WTC11 (cell line): ENCODE results near the gene ZNF609. TPM values are rescaled to one million over a fixed set of nuclear protein-coding genes. Genes with fewer than 3 reads are reported as not detected.

ENCODE experiments used
- ATAC-seq: fragments of 200-7000 bp; cut with Tn5 transposase; 2 replicates; pipeline ENCODE4 v1.10.0; 2021; ENCODE audit warnings: mild to moderate bottlenecking, moderate library complexity
- CTCF ChIA-PET: fragments of 300-600 bp; sonication (Branson Sonifier 250); formaldehyde crosslinking; loops from one replicate; lab custom pipeline; 2021; ENCODE audit warnings: antibody characterized with exemption; lab: Charles Lee
- POLR2A ChIA-PET: fragments of 350-600 bp; sonication (Branson Sonifier 250); formaldehyde crosslinking; loops from one replicate; lab custom pipeline; 2021; ENCODE audit warnings: antibody characterized with exemption; lab: Charles Lee
- DNase-seq: peaks from one replicate; pipeline ENCODE4 v3.0.0; 2021; ENCODE audit warnings: low spot score
- H3K27ac Mint-ChIP-seq: 2 replicates; pipeline ENCODE4 v1.8.0; 2021; ENCODE audit warnings: mixed read lengths
- H3K27me3 Mint-ChIP-seq: 2 replicates; pipeline ENCODE4 v1.8.0; 2021; ENCODE audit warnings: low read depth, mild to moderate bottlenecking, moderate library complexity, mixed read lengths
- H3K36me3 Mint-ChIP-seq: 2 replicates; pipeline ENCODE4 v1.8.0; 2021; ENCODE audit warnings: mixed read lengths
- H3K4me1 Mint-ChIP-seq: 2 replicates; pipeline ENCODE4 v1.8.0; 2022; ENCODE audit warnings: mixed read lengths
- H3K4me3 Mint-ChIP-seq: 2 replicates; pipeline ENCODE4 v1.8.0; 2021; ENCODE audit warnings: mild to moderate bottlenecking, moderate library complexity, mixed read lengths
- H3K9me3 Mint-ChIP-seq: 2 replicates; pipeline ENCODE4 v1.8.0; 2021; ENCODE audit warnings: mixed read lengths
- ATF1 ChIP-seq: sonication (generic); formaldehyde crosslinking; IDR thresholded peaks from 2 replicates; pipeline ENCODE4 v1.8.1; 2023; ENCODE audit warnings: mild to moderate bottlenecking, moderate library complexity, missing genetic modification reagents
- CBFB ChIP-seq: sonication (generic); formaldehyde crosslinking; IDR thresholded peaks from 2 replicates; pipeline ENCODE4 v1.8.1; 2022; ENCODE audit warnings: mild to moderate bottlenecking, low read depth, missing genetic modification reagents
- ESRRA ChIP-seq: sonication (generic); formaldehyde crosslinking; IDR thresholded peaks from 2 replicates; pipeline ENCODE4 v1.8.1; 2022; ENCODE audit warnings: mild to moderate bottlenecking, missing genetic modification reagents, borderline replicate concordance
- FOXK1 ChIP-seq: sonication (generic); formaldehyde crosslinking; IDR thresholded peaks from 2 replicates; pipeline ENCODE4 v1.8.0; 2022; ENCODE audit warnings: mild to moderate bottlenecking, moderate library complexity, missing genetic modification reagents
- GABPB1 ChIP-seq: sonication (generic); formaldehyde crosslinking; IDR thresholded peaks from 2 replicates; pipeline ENCODE4 v1.8.1; 2023; ENCODE audit warnings: mild to moderate bottlenecking, missing genetic modification reagents
- IRF2 ChIP-seq: sonication (generic); formaldehyde crosslinking; IDR thresholded peaks from 2 replicates; pipeline ENCODE4 v1.8.0; 2022; ENCODE audit warnings: low read depth, missing genetic modification reagents, borderline replicate concordance
- MXD4 ChIP-seq: fragments of 250-450 bp; sonication (Bioruptor Pico); IDR thresholded peaks from 2 replicates; pipeline ENCODE4 v1.8.0; 2021; ENCODE audit warnings: mild to moderate bottlenecking, moderate library complexity, borderline replicate concordance
- NFE2L1 ChIP-seq: sonication (generic); formaldehyde crosslinking; IDR thresholded peaks from 2 replicates; pipeline ENCODE4 v1.8.1; 2023; ENCODE audit warnings: missing genetic modification reagents
- RELA ChIP-seq: sonication (generic); formaldehyde crosslinking; IDR thresholded peaks from 2 replicates; pipeline ENCODE4 v1.8.1; 2022; ENCODE audit warnings: missing genetic modification reagents, mild to moderate bottlenecking, borderline replicate concordance
- SMAD3 ChIP-seq: sonication (generic); formaldehyde crosslinking; IDR thresholded peaks from 2 replicates; pipeline ENCODE4 v1.8.0; 2022; ENCODE audit warnings: missing genetic modification reagents, mild to moderate bottlenecking, borderline replicate concordance
- TEAD4 ChIP-seq: sonication (generic); formaldehyde crosslinking; IDR thresholded peaks from 2 replicates; pipeline ENCODE4 v1.8.0; 2022; ENCODE audit warnings: mild to moderate bottlenecking, missing genetic modification reagents
- ZNF317 ChIP-seq: sonication (generic); formaldehyde crosslinking; IDR thresholded peaks from 2 replicates; pipeline ENCODE4 v1.8.1; 2023; ENCODE audit warnings: low read depth, mild to moderate bottlenecking, moderate library complexity, missing genetic modification reagents, borderline replicate concordance
- total RNA-seq: library from RNA; stranded (reverse); gene quantifications from 3 replicates; pipeline ENCODE4 v1.2.3, GENCODE V29; 2021
- TF ChIP-seq, protein P1 (sequence below): sonication (generic); formaldehyde crosslinking; conservative IDR thresholded peaks from 2 replicates; pipeline ENCODE4 v1.8.1; 2023; ENCODE audit warnings: mild to moderate bottlenecking, low read depth, missing genetic modification reagents, moderate library complexity
- TF ChIP-seq, protein P2 (sequence below): sonication (generic); formaldehyde crosslinking; IDR thresholded peaks from 2 replicates; pipeline ENCODE4 v1.8.1; 2022; ENCODE audit warnings: mild to moderate bottlenecking, missing genetic modification reagents, moderate library complexity, borderline replicate concordance
- TF ChIP-seq, protein P3 (sequence below): sonication (generic); formaldehyde crosslinking; IDR thresholded peaks from 2 replicates; pipeline ENCODE4 v1.8.1; 2023; ENCODE audit warnings: mild to moderate bottlenecking, missing genetic modification reagents
- TF ChIP-seq, protein P4 (sequence below): fragments of 250-450 bp; sonication (Bioruptor Pico); IDR thresholded peaks from 2 replicates; pipeline ENCODE4 v2.1.2; 2022; ENCODE audit warnings: mild to moderate bottlenecking, moderate library complexity
- TF ChIP-seq, protein P5 (sequence below): sonication (generic); formaldehyde crosslinking; IDR thresholded peaks from 2 replicates; pipeline ENCODE4 v1.8.0; 2022; ENCODE audit warnings: mild to moderate bottlenecking, missing genetic modification reagents
- TF ChIP-seq, protein P6 (sequence below): fragments of 200-600 bp; IDR thresholded peaks from 2 replicates; pipeline ENCODE4 v1.8.0; 2022; ENCODE audit warnings: antibody characterized with exemption
- TF ChIP-seq, protein P7 (sequence below): sonication (generic); formaldehyde crosslinking; IDR thresholded peaks from 2 replicates; pipeline ENCODE4 v1.8.1; 2023; ENCODE audit warnings: mild to moderate bottlenecking, moderate library complexity, missing genetic modification reagents

Gene ZNF609
- total RNA-seq, 1 experiment from 2014 or later, result 47.4 TPM

DNA sequence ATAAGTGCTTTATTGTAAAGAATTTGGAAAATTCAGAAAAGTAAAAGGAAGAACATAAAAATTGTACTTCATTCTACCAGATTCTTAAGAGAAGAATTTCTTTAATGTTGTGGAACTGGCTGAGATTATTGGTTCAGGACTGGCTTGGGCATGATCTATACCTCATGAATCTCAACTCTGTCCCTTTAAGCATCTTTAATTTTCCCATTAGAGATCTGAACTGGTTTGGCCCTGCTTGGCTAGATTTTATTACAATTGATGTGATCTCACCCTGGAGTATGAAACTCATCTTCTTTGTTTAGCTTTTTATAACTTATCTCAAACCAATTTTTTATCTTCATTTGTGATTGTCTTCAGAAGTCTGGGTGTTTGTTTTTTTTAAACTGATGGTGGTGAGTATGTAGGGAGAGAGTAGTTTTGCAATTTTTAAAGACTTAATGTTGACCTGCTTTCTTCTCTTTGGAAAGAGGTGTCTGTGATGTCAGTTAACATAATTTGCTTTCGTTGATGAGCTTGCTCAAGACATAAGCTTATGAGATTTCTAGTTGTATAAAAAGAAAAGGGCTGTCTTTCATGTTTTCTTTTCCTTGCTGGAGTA lies 61.9 kb downstream of the ZNF609 start:
- Mint-ChIP-seq H3K27me3 (no peaks in the 10 kb centered on the region), H3K4me3 (no peak overlapping the region), H3K9me3 (no peaks in the 10 kb centered on the region), H3K27ac (peak overlapping the region; percentile 11; the same call in 1 of the 2 replicates), H3K36me3 (no peaks in the 10 kb centered on the region), H3K4me1 (peaks cover 50% of the 10 kb centered on the region)
- ATAC-seq, result no peak
- DNase-seq, result no peak
- TF ChIP-seq, protein P1, sequence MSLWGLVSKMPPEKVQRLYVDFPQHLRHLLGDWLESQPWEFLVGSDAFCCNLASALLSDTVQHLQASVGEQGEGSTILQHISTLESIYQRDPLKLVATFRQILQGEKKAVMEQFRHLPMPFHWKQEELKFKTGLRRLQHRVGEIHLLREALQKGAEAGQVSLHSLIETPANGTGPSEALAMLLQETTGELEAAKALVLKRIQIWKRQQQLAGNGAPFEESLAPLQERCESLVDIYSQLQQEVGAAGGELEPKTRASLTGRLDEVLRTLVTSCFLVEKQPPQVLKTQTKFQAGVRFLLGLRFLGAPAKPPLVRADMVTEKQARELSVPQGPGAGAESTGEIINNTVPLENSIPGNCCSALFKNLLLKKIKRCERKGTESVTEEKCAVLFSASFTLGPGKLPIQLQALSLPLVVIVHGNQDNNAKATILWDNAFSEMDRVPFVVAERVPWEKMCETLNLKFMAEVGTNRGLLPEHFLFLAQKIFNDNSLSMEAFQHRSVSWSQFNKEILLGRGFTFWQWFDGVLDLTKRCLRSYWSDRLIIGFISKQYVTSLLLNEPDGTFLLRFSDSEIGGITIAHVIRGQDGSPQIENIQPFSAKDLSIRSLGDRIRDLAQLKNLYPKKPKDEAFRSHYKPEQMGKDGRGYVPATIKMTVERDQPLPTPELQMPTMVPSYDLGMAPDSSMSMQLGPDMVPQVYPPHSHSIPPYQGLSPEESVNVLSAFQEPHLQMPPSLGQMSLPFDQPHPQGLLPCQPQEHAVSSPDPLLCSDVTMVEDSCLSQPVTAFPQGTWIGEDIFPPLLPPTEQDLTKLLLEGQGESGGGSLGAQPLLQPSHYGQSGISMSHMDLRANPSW (CRISPR knock-in tag), result no peak
- TF ChIP-seq ZNF317 (CRISPR knock-in tag) (no peak), CBFB (CRISPR knock-in tag) (no peak), SMAD3 (CRISPR knock-in tag) (no peak), GABPB1 (no peak), IRF2 (CRISPR knock-in tag) (no peak), FOXK1 (no peak), TEAD4 (CRISPR knock-in tag) (no peak), MXD4 (CRISPR knock-in tag) (no peak), ESRRA (no peak), NFE2L1 (CRISPR knock-in tag) (no peak), ATF1 (CRISPR knock-in tag) (no peak), RELA (no peak)
- TF ChIP-seq, protein P2, sequence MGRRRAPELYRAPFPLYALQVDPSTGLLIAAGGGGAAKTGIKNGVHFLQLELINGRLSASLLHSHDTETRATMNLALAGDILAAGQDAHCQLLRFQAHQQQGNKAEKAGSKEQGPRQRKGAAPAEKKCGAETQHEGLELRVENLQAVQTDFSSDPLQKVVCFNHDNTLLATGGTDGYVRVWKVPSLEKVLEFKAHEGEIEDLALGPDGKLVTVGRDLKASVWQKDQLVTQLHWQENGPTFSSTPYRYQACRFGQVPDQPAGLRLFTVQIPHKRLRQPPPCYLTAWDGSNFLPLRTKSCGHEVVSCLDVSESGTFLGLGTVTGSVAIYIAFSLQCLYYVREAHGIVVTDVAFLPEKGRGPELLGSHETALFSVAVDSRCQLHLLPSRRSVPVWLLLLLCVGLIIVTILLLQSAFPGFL, result no peak
- TF ChIP-seq, protein P3, sequence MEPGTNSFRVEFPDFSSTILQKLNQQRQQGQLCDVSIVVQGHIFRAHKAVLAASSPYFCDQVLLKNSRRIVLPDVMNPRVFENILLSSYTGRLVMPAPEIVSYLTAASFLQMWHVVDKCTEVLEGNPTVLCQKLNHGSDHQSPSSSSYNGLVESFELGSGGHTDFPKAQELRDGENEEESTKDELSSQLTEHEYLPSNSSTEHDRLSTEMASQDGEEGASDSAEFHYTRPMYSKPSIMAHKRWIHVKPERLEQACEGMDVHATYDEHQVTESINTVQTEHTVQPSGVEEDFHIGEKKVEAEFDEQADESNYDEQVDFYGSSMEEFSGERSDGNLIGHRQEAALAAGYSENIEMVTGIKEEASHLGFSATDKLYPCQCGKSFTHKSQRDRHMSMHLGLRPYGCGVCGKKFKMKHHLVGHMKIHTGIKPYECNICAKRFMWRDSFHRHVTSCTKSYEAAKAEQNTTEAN (CRISPR knock-in tag), result no peak
- TF ChIP-seq, protein P4, sequence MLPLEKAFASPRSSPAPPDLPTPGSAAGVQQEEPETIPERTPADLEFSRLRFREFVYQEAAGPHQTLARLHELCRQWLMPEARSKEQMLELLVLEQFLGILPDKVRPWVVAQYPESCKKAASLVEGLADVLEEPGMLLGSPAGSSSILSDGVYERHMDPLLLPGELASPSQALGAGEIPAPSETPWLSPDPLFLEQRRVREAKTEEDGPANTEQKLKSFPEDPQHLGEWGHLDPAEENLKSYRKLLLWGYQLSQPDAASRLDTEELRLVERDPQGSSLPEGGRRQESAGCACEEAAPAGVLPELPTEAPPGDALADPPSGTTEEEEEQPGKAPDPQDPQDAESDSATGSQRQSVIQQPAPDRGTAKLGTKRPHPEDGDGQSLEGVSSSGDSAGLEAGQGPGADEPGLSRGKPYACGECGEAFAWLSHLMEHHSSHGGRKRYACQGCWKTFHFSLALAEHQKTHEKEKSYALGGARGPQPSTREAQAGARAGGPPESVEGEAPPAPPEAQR (CRISPR knock-in tag), result no peak
- TF ChIP-seq, protein P5, sequence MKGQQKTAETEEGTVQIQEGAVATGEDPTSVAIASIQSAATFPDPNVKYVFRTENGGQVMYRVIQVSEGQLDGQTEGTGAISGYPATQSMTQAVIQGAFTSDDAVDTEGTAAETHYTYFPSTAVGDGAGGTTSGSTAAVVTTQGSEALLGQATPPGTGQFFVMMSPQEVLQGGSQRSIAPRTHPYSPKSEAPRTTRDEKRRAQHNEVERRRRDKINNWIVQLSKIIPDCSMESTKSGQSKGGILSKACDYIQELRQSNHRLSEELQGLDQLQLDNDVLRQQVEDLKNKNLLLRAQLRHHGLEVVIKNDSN (CRISPR knock-in tag), result no peak
- TF ChIP-seq, protein P6, sequence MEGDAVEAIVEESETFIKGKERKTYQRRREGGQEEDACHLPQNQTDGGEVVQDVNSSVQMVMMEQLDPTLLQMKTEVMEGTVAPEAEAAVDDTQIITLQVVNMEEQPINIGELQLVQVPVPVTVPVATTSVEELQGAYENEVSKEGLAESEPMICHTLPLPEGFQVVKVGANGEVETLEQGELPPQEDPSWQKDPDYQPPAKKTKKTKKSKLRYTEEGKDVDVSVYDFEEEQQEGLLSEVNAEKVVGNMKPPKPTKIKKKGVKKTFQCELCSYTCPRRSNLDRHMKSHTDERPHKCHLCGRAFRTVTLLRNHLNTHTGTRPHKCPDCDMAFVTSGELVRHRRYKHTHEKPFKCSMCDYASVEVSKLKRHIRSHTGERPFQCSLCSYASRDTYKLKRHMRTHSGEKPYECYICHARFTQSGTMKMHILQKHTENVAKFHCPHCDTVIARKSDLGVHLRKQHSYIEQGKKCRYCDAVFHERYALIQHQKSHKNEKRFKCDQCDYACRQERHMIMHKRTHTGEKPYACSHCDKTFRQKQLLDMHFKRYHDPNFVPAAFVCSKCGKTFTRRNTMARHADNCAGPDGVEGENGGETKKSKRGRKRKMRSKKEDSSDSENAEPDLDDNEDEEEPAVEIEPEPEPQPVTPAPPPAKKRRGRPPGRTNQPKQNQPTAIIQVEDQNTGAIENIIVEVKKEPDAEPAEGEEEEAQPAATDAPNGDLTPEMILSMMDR, result no peak
- TF ChIP-seq, protein P7, sequence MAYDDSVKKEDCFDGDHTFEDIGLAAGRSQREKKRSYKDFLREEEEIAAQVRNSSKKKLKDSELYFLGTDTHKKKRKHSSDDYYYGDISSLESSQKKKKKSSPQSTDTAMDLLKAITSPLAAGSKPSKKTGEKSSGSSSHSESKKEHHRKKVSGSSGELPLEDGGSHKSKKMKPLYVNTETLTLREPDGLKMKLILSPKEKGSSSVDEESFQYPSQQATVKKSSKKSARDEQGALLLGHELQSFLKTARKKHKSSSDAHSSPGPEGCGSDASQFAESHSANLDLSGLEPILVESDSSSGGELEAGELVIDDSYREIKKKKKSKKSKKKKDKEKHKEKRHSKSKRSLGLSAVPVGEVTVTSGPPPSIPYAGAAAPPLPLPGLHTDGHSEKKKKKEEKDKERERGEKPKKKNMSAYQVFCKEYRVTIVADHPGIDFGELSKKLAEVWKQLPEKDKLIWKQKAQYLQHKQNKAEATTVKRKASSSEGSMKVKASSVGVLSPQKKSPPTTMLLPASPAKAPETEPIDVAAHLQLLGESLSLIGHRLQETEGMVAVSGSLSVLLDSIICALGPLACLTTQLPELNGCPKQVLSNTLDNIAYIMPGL, result no peak
- POLR2A ChIA-PET, result no interaction called here
- CTCF ChIA-PET, result interaction anchor here (1.1 kb wide), 1 partner anchor 131 kb away, joined by 3 read pairs; no protein-coding TSS in a partner anchor
